ENCODE results near the gene ZNG1C. TPM values are rescaled to one million over a fixed set of nuclear protein-coding genes. Genes with fewer than 3 reads are reported as not detected.
"Not testable (repeated sequence)": the region's sequence is repeated elsewhere in the genome, so short reads cannot be mapped to it uniquely, and the experiment has no call there.

ZNG1C gene
- total RNA-seq, 4 donors from 2014 or later = 12.1 to 33.5 (median 26.6) TPM

DNA sequence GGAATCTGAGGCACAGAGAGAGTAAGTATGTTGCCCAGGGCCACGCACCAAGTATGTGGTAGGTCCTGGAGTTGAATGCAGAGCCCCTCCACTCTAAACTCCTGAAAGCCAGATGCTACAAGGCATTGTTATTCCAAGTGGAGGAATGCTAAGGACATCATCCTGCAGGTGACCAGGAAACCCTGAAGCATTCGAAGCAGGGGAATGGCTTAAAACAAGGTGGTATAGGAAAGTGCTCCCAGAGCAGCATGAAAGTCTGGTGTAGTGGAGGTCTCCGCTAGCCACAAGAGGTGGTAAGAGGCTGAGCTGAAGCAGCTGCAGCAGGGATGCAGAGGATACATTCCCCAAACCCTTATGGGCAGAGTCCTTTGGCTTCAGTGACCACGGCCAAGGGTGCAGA, 87.3 kb downstream of the ZNG1C start:
- intact Hi-C loops (cut with DNase I; ENCODE audit: low total_unique reads); H3K4me3 ChIP-seq (ENCODE audit: low read depth, poor library complexity, severe bottlenecking); DNase-seq (ENCODE audit: low spot score in 2 of 2): not testable (repeated sequence)
- WGBS, 2 donors = 81 to 85% methylated on average over 2 of the region's 4 CpGs

DNA sequence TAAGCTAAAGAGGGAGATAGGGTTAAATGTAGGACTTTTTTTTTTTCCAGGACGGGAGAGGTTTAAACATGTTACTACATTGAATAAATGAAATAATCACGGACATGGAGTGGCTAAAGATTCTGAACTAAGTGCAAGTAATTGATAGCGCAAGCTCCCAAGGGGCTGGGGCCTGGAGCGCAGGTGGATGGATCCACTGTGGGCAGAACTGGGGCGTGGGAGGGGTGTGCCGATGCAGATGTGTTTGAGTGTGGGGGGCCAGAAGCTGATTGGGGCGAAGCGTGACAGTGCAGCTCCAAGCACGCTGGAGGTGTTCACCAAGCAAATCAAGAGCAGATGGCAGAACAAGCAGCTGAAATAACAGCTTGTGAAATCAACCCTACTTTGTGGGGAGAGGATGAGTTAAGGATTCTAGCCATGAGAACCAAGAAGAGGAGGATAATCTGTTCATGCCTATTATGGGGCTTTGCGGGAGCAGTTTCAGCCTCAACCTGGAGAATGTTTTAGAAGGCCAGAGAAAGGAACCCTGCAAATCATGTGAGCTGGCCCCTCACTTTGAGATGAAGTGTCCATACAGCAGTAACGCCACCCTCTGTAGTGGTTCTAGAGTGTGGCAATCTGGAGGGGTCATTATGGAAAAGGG, 88.9 kb downstream of the ZNG1C start:
- intact Hi-C loops (cut with DNase I; ENCODE audit: low total_unique reads); DNase-seq (ENCODE audit: low spot score in 2 of 2): not testable (repeated sequence)
- 59 to 86% methylated on average over 5 to 8 of the region's 11 CpGs for WGBS, 2 donors

DNA sequence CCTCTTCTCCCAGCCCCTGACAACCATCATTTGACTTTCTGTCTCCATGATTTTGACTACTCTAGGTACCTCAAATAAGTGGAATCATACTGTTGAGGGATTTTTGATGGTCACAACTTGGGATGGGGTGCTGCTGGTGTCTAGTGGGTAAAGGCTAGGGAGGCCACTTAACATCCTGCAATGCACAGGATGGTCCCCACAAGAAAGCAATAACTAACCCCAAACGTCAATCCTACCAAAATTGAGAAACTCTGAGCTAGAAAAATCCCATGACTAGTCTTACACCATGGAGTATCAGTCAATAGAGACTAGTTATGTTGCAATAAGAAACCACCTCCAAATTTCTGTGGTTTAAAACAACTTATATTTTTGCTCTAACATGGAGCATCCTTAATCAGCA, 90.3 kb downstream of the ZNG1C start:
- WGBS, 2 donors = 67% methylated on average over 1 of the region's 1 CpG; no CpG with 5 or more reads in 1 of the 2 donors
- intact Hi-C loops (cut with DNase I; ENCODE audit: low total_unique reads); H3K4me3 ChIP-seq (ENCODE audit: low read depth, poor library complexity, severe bottlenecking); DNase-seq (ENCODE audit: low spot score in 2 of 2): not testable (repeated sequence)

More for the DNA sequence above, 88.9 kb downstream of the ZNG1C start:
- H3K4me3 ChIP-seq (ENCODE audit: low read depth, poor library complexity, severe bottlenecking) = not testable (repeated sequence)

DNA sequence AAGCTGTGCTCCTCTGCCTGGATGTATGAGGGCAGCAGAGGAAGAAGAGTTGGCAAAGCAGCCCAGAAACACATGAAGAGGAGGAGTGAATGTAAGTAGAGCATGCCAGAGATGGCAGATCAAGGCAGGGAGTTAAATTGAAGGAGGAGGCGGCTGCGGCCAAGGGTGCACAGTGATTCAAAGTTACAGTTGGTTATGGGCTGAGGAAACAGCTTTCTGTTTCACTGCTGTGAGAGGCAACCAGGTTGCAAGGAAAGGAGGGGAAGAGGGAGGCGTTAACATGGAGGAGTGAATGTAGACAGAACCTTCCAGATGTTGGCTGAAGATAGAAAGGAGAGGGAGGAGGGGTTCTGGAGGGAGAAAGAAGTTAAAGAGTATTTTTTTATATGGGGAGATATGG, 94.2 kb downstream of the ZNG1C start:
- H3K4me3 ChIP-seq (ENCODE audit: low read depth, poor library complexity, severe bottlenecking); DNase-seq (ENCODE audit: low spot score in 2 of 2); intact Hi-C loops (cut with DNase I; ENCODE audit: low total_unique reads): not testable (repeated sequence)
- 66 to 80% methylated on average over 3 of the region's 3 CpGs for WGBS, 2 donors

DNA sequence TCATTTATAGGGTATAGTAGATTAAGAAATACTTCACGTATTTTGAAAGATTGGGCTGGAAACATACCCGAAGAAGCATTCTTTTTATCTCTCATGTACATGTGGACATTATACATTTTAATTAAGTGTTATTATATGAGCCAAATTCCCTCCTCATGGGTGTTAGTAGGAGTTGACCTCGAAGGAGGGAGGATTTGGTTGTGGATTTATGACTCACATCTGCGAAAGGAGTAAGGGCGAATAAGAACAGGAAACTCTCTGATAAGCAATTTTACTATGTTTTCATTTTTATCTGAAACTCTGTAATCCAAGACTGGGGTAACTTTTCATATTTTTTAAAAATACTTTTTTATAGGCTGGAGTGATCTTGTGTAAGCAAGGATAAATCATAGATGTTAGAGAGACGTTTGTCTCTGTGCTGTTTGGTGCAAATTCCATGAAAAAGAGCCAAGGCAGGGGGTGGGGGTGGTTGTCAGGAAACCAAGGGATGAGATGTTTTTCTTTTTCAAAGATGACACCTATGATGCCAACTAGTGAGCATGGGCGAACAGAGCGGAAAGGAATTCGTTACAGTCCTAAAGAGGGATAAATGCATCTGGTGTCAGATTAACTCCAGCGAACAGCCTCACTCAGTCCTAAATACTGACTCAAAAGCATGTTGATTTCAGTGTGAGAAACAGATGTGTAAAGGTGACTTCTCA, 95.0 kb downstream of the ZNG1C start:
- 49 to 53% methylated on average over 5 to 6 of the region's 10 CpGs for WGBS, 2 donors
- DNase-seq (ENCODE audit: low spot score in 2 of 2); H3K4me3 ChIP-seq (ENCODE audit: low read depth, poor library complexity, severe bottlenecking); intact Hi-C loops (cut with DNase I; ENCODE audit: low total_unique reads): not testable (repeated sequence)

DNA sequence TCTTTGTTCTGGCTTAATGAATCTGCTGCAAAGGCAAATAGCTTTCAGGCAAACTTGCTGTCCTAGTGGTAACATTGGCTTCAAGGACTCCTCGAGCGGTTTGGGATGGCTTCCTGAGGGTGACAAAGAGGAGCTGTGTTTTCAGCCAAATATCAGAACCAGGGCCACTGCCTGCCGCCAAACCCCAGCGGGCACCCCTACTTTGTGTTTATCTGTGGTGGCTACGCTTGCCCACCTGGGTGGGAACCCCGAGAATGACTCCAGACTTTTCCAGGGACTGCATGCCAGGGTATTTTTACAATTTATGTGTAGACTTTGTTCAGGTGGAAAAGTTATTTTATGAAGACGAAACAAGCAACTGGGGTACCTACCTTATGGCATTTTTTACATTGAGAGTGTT, 96.2 kb downstream of the ZNG1C start:
- DNase-seq (ENCODE audit: low spot score in 2 of 2); intact Hi-C loops (cut with DNase I; ENCODE audit: low total_unique reads); H3K4me3 ChIP-seq (ENCODE audit: low read depth, poor library complexity, severe bottlenecking): not testable (repeated sequence)
- 83 to 86% methylated on average over 7 of the region's 7 CpGs for WGBS, 2 donors

DNA sequence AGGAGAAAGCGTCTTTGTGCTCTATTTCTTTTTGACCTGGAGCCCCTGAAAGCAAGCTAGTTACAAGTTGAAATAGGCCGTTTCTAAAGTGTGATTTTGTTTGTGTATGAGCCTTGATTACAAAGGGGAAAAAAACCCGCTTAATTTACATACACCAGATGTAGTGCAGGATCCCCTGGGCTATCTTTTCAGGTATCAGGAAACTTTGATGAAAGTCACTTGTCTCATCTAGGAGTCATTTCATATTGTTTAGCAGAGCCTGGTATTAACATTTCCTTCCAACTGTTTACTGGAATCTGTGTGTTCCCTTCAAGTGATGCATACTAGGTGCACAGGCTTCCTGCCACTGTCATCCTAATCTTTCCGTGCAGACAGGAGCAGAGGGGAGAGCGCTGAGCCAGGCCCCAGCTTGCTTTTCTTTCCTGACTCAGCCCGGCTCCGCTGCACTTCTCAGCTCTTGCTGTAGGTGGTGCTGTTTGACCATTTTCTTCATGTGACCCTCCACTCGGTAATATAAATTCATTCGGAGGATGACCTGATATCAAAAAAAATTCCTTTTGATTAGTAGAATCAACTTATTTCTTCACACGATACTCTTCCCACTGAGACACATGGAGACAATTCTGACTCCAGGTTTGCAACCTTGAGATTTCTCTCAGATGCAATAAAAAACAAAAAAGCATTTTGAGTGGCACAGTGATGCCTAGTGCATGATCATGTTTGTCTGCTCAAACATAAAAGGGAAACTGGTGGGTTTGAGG, 100.7 kb downstream of the ZNG1C start:
- DNase-seq (ENCODE audit: low spot score in 2 of 2); intact Hi-C loops (cut with DNase I; ENCODE audit: low total_unique reads); H3K4me3 ChIP-seq (ENCODE audit: low read depth, poor library complexity, severe bottlenecking): not testable (repeated sequence)
- 19 to 20% methylated on average over 5 to 6 of the region's 10 CpGs for WGBS, 2 donors

DNA sequence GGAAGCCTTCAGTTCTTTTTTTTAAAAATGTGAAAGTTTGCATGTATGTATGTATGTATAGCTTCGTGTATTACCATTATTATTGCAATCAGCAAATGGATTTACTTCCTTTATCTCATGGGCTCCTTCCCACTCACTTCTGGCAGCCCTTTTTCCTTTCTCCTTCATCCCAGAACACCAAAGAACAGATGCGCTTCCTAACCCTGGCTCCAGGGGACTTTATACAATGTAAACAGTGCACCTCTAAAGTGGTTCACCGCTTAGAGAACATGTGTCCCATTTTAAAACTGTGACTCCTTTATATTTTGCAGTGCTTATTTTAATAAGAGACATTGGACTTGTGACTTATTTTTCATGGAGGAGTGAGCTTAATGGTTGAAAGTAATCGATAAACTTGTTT, 101.5 kb downstream of the ZNG1C start:
- WGBS, 2 donors = 71 to 75% methylated on average over 4 of the region's 4 CpGs
- DNase-seq (ENCODE audit: low spot score in 2 of 2); intact Hi-C loops (cut with DNase I; ENCODE audit: low total_unique reads); H3K4me3 ChIP-seq (ENCODE audit: low read depth, poor library complexity, severe bottlenecking): not testable (repeated sequence)

DNA sequence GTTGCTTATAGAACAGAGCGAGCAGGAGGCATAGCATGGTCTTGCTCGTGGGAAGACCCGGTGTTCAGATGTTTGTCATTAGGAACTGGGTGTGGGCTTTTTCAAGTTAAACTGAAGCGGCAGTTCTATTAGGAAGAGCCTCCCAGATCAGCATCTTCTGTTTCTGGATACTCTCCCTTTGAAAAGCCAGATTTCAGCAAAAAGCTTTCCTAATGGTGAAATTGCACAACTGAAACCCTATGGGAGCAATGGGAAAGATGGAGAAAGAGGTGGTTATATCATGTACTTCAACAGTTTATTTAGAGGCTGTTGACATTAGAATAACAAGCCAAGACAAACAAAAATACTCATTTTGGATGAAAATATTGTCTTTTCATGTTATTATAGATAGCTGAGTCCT, 102.2 kb downstream of the ZNG1C start:
- intact Hi-C loops (cut with DNase I; ENCODE audit: low total_unique reads); H3K4me3 ChIP-seq (ENCODE audit: low read depth, poor library complexity, severe bottlenecking); DNase-seq (ENCODE audit: low spot score in 2 of 2): not testable (repeated sequence)
- WGBS, 2 donors = 44 to 48% methylated on average over 3 of the region's 4 CpGs

Other genes starting within 250 kb of the ZNG1C start
- not detected for gene FOXD4L3, start 60.9 kb downstream of the ZNG1C start, total RNA-seq
- gene PGM5, start 114.6 kb downstream of the ZNG1C start, total RNA-seq = 10 to 100 TPM in 1 of 4 donors, 1 to 10 TPM in 3; 7.3 to 16.8 (median 8.7) TPM